GM12878 (cell line): ENCODE results near the gene FANCG. TPM values are rescaled to one million over a fixed set of nuclear protein-coding genes. Genes with fewer than 3 reads are reported as not detected.

Experiments used
- CBFB ChIP-seq: IDR thresholded peaks from 2 replicates; pipeline ENCODE4 v1.6.1; 2016; ENCODE audit warnings: antibody characterized with exemption, low read depth
- CBX5 ChIP-seq: sonication (generic); IDR thresholded peaks from 2 replicates; pipeline ENCODE4 v1.6.1; 2016; ENCODE audit warnings: low read depth, moderate library complexity, mild to moderate bottlenecking, inconsistent platforms
- CHD1 ChIP-seq: IDR thresholded peaks from 2 replicates; pipeline ENCODE4 v1.6.1; 2012; ENCODE audit warnings: low read depth, low read length, improper control_type of control experiment
- DPF2 ChIP-seq: fragments of 450-650 bp; IDR thresholded peaks from 2 replicates; pipeline ENCODE4 v1.6.1; 2017; ENCODE audit warnings: mild to moderate bottlenecking
- GABPA ChIP-seq: IDR thresholded peaks from 2 replicates; pipeline ENCODE4 v1.6.1; 2014; ENCODE audit warnings: antibody characterized with exemption, low read depth, mild to moderate bottlenecking, inconsistent platforms
- IKZF2 ChIP-seq, 2 experiments: fragments of 450-650 bp; IDR thresholded peaks; 2 replicates each; pipeline ENCODE4 v1.6.1; 2017; ENCODE audit warnings: mild to moderate bottlenecking in 2 of 2, moderate library complexity in 2 of 2
- KLF5 ChIP-seq: fragments of 450-650 bp; IDR thresholded peaks from 2 replicates; pipeline ENCODE4 v1.6.1; 2014; ENCODE audit warnings: mild to moderate bottlenecking; ENCODE audit not compliant: partially characterized antibody
- NFYB ChIP-seq: IDR thresholded peaks from 2 replicates; pipeline ENCODE4 v1.6.1; 2011; ENCODE audit warnings: low read depth, mild to moderate bottlenecking, low read length, improper control_type of control experiment, moderate library complexity; ENCODE audit not compliant: insufficient read depth
- NRF1 ChIP-seq: conservative IDR thresholded peaks from 2 replicates; pipeline ENCODE4 v1.6.1; 2011; ENCODE audit warnings: mild to moderate bottlenecking, low read depth, low read length, improper control_type of control experiment
- PML ChIP-seq: IDR thresholded peaks from 2 replicates; pipeline ENCODE4 v1.6.1; 2012; ENCODE audit warnings: low read length, inconsistent platforms
- RB1 ChIP-seq: fragments of 450-650 bp; formaldehyde crosslinking; IDR thresholded peaks from 2 replicates; pipeline ENCODE4 v1.6.1; 2017; ENCODE audit warnings: mild to moderate bottlenecking, borderline replicate concordance
- SMC3 ChIP-seq: IDR thresholded peaks from 2 replicates; pipeline ENCODE4 v1.6.1; 2011; ENCODE audit warnings: low read length, improper control_type of control experiment, borderline replicate concordance
- TCF3 ChIP-seq: IDR thresholded peaks from 2 replicates; pipeline ENCODE4 v1.6.1; 2012; ENCODE audit warnings: low read depth, mild to moderate bottlenecking, low read length, borderline replicate concordance; ENCODE audit not compliant: insufficient read depth
- TCF7 ChIP-seq: IDR thresholded peaks from 2 replicates; pipeline ENCODE4 v1.6.1; 2014; ENCODE audit warnings: antibody characterized with exemption, borderline replicate concordance
- WRNIP1 ChIP-seq: IDR thresholded peaks from 2 replicates; pipeline ENCODE4 v1.6.1; 2011; ENCODE audit warnings: low read depth, low read length, improper control_type of control experiment, borderline replicate concordance
- ZBTB33 ChIP-seq: fragments of 450-650 bp; IDR thresholded peaks from 2 replicates; pipeline ENCODE4 v1.6.1; 2017; ENCODE audit warnings: mild to moderate bottlenecking
- ZNF687 ChIP-seq: fragments of 450-650 bp; IDR thresholded peaks from 2 replicates; pipeline ENCODE4 v1.6.1; 2017; ENCODE audit warnings: mild to moderate bottlenecking, moderate library complexity
- polyA plus RNA-seq, 11 experiments: library from polyadenylated mRNA; depleted of rRNA in 4 of 11; unstranded in 6 of 11; stranded (reverse) in 5 of 11; fragments of >200 nt; fragmentation: Nextera tagmentation in 4 of 11; fragmentation: Illumina TruSeq in 1 of 11; extraction: Ambion mirVana in 4 of 11; extraction: Trizol in 1 of 11; gene quantifications; 1 replicate in 1 of 11; 2 replicates in 10 of 11; pipeline versions ENCODE4 v1.2.1 to v1.2.3, GENCODE V29; 2011 to 2016; ENCODE audit warnings: inconsistent platforms in 2 of 11, missing spikeins in 2 of 11, low read depth in 1 of 11
- total RNA-seq, 4 experiments: library from RNA; depleted of rRNA in 3 of 4; stranded (reverse); fragments of >200 nt in 3 of 4; fragmentation: Illumina TruSeq in 1 of 4; extraction: Trizol in 1 of 4; gene quantifications; 2 replicates each; pipeline versions ENCODE4 v1.2.1 to v1.2.3, GENCODE V29; 2013 to 2021
- TF ChIP-seq, protein P1 (sequence below): fragments of 450-650 bp; IDR thresholded peaks from 2 replicates; pipeline ENCODE4 v1.6.1; 2016; ENCODE audit warnings: mild to moderate bottlenecking
- TF ChIP-seq, protein P2 (sequence below): fragments of 450-650 bp; IDR thresholded peaks from 2 replicates; pipeline ENCODE4 v1.6.1; 2017; ENCODE audit warnings: mild to moderate bottlenecking, moderate library complexity

Gene FANCG
- total and polyA plus RNA-seq, 10 of the 15 experiments (the other 5 are each of a cell fraction or from before 2014, with no cell fraction given): 16.4 to 78.7 (median 45.4) TPM

DNA sequence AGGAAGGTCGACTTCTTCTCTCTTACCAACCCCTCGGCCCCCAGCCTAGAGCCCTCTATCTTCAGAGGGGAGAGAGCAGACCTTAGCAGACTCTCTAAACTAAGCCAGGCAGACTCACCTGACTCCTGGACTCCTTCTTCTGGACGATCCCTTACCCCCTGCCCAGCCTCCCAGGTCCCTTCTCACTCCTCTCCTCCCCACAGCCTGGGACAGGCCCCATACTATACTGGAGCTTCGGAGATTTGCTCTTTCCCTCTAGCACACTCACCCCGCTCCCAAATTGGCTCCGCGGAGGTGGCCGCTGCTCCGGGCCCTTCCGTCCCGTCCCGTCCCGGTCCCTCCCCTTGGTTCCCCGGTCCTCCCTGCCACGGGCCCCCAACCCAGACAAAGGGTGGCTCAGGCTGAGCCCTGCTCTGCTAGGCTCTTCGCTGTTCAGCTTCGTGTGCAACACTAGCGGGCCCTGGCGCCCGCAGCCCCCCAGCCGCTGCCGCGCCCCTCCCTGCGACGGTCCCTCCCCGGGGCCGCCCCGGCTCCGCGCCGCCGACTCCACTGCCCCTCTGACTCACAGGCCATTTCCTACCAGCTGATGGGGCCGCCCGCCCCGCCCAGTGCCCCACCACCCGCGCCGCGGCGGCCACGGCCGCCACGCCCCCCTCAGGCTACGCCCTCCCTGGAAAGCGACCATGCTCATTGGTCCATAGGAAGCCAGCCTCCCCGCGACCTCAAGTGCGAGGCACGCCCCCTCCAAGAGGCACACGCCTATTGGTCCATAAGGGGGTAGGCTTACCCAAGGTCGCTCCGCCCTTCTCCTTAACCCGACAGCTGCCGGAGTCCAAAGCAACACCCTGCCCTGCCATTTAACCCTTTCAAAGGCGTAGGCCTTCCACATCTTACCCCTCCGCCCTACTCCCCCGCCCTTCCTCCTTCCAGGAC lies 31.5 kb upstream of the FANCG start (continued):
- TF ChIP-seq SMC3: no peak
- no peak for TF ChIP-seq TCF7
- no peak for TF ChIP-seq GABPA
- no peak for TF ChIP-seq RB1
- TF ChIP-seq DPF2: peak; percentile 66; the same call in 1 of the 2 replicates
- TF ChIP-seq NFYB: peak; percentile 37; the same call in 1 of the 2 replicates
- no peak for TF ChIP-seq WRNIP1
- no peak for TF ChIP-seq KLF5
- TF ChIP-seq CBX5: no peak
- no peak for TF ChIP-seq NRF1
- no peak for TF ChIP-seq TCF3
- TF ChIP-seq PML: no peak
- no peak for TF ChIP-seq CBFB
- TF ChIP-seq, protein P1, sequence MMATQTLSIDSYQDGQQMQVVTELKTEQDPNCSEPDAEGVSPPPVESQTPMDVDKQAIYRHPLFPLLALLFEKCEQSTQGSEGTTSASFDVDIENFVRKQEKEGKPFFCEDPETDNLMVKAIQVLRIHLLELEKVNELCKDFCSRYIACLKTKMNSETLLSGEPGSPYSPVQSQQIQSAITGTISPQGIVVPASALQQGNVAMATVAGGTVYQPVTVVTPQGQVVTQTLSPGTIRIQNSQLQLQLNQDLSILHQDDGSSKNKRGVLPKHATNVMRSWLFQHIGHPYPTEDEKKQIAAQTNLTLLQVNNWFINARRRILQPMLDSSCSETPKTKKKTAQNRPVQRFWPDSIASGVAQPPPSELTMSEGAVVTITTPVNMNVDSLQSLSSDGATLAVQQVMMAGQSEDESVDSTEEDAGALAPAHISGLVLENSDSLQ: no peak
- TF ChIP-seq ZBTB33: no peak
- TF ChIP-seq, protein P2, sequence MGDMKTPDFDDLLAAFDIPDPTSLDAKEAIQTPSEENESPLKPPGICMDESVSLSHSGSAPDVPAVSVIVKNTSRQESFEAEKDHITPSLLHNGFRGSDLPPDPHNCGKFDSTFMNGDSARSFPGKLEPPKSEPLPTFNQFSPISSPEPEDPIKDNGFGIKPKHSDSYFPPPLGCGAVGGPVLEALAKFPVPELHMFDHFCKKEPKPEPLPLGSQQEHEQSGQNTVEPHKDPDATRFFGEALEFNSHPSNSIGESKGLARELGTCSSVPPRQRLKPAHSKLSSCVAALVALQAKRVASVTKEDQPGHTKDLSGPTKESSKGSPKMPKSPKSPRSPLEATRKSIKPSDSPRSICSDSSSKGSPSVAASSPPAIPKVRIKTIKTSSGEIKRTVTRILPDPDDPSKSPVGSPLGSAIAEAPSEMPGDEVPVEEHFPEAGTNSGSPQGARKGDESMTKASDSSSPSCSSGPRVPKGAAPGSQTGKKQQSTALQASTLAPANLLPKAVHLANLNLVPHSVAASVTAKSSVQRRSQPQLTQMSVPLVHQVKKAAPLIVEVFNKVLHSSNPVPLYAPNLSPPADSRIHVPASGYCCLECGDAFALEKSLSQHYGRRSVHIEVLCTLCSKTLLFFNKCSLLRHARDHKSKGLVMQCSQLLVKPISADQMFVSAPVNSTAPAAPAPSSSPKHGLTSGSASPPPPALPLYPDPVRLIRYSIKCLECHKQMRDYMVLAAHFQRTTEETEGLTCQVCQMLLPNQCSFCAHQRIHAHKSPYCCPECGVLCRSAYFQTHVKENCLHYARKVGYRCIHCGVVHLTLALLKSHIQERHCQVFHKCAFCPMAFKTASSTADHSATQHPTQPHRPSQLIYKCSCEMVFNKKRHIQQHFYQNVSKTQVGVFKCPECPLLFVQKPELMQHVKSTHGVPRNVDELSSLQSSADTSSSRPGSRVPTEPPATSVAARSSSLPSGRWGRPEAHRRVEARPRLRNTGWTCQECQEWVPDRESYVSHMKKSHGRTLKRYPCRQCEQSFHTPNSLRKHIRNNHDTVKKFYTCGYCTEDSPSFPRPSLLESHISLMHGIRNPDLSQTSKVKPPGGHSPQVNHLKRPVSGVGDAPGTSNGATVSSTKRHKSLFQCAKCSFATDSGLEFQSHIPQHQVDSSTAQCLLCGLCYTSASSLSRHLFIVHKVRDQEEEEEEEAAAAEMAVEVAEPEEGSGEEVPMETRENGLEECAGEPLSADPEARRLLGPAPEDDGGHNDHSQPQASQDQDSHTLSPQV: no peak
- TF ChIP-seq CHD1: no peak
- no peak for TF ChIP-seq IKZF2 (IDR thresholded peaks at IDR 0.05)
- TF ChIP-seq ZNF687: no peak
